ENCODE data around the gene ZNF783.

The ZNF783 gene

DNA sequence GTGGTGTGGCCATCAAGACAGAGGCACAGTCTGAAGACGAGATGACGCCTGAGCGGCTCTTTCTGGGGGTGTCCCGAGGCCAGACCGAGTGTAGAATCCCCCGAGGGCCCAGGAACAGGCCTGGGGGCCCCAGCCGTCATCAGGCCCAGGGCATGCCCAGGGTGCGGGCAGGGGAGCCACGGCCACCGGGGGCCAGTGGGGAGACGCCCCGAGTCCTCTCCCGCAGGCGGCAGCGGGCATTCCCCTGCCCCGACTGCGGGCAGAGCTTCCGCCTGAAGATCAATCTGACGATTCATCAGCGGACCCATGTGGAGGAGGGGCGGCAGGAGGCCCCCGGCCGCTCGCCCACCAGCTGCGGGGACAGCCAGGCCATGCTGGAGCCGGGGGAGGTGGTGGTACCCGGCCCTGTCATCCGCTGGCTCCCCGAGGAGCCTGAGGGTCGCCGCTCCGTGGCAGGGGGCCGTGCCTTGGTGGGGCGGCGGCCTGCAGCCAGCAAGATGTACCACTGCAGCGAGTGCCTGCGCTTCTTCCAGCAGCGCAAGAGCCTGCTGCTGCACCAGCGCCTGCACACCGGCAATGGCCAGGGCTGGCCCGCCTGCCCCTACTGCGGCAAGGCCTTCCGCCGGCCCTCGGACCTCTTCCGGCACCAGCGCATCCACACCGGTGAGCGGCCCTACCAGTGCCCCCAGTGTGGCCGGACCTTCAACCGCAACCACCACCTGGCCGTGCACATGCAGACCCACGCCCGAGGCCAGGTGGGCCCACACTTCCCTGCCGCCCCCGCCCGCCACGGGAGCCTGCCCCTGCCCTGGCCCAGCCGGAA lies 19.7 kb downstream of the ZNF783 start:
- H3K27me3 ChIP-seq (replicated peaks; ENCODE audit: control insufficient read depth, insufficient read depth, low read length): no peaks in the 10 kb centered on the region
- TF ChIP-seq, protein P1, sequence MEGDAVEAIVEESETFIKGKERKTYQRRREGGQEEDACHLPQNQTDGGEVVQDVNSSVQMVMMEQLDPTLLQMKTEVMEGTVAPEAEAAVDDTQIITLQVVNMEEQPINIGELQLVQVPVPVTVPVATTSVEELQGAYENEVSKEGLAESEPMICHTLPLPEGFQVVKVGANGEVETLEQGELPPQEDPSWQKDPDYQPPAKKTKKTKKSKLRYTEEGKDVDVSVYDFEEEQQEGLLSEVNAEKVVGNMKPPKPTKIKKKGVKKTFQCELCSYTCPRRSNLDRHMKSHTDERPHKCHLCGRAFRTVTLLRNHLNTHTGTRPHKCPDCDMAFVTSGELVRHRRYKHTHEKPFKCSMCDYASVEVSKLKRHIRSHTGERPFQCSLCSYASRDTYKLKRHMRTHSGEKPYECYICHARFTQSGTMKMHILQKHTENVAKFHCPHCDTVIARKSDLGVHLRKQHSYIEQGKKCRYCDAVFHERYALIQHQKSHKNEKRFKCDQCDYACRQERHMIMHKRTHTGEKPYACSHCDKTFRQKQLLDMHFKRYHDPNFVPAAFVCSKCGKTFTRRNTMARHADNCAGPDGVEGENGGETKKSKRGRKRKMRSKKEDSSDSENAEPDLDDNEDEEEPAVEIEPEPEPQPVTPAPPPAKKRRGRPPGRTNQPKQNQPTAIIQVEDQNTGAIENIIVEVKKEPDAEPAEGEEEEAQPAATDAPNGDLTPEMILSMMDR (IDR thresholded peaks at IDR 0.05; ENCODE audit: insufficient read depth, low read length, poor library complexity, severe bottlenecking): no peak
- peaks cover 10% of the 10 kb centered on the region for H3K36me3 ChIP-seq (ENCODE audit: control insufficient read depth, insufficient read depth, low read length)
- DNase-seq (ENCODE audit: extremely low read depth, insufficient read length): no peak
- no peak overlapping the region for H3K4me3 ChIP-seq (replicated peaks; ENCODE audit: low read depth, low read length)

DNA sequence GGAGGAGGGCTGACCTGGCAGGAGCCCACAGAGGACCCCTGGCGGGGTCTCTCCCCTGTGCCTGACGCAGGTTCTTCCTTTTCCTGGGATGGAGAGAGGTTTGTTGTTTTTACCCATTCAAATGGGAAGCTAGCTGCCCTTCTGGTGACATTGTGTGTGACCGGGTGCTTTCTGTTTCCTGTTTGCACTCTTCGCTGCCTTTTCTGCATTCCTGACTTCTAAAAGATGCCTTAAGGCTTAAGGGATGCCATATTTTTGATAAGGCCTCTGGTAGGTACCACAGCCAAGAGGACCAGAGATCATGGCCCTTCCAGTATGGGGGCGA lies 20.3 kb downstream of the ZNF783 start:
- H3K4me3 ChIP-seq (replicated peaks; ENCODE audit: low read depth, low read length): no peak overlapping the region
- peaks cover 10% of the 10 kb centered on the region for H3K36me3 ChIP-seq (ENCODE audit: control insufficient read depth, insufficient read depth, low read length)
- no peak for DNase-seq (ENCODE audit: extremely low read depth, insufficient read length)
- no peaks in the 10 kb centered on the region for H3K27me3 ChIP-seq (replicated peaks; ENCODE audit: control insufficient read depth, insufficient read depth, low read length)
- TF ChIP-seq, protein P1 (IDR thresholded peaks at IDR 0.05; ENCODE audit: insufficient read depth, low read length, poor library complexity, severe bottlenecking): no peak

DNA sequence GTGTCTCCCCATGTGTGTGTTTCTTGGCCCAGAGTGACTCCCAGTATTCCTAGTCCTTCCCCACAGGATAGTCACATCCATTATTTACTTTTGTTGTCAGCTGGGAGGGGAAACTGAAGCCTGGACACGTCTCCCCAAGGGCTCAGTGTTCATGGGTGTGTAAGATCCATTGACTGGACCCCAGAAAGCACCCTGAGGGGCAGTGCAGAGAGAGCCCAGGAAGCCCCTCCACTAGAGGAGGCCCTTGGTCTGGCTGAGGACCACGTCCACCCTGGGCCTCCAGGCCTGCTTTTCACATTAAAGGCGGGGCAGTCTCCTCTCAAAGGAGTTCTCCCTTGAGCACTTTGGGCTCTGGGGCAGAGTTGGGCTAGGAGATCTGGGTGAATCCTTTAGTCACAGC lies 21.3 kb downstream of the ZNF783 start:
- DNase-seq (ENCODE audit: extremely low read depth, insufficient read length): no peak
- Histone ChIP-seq H3K36me3 (ENCODE audit: control insufficient read depth, insufficient read depth, low read length) (peaks cover 6% of the 10 kb centered on the region), H3K27me3 (replicated peaks; ENCODE audit: control insufficient read depth, insufficient read depth, low read length) (no peaks in the 10 kb centered on the region), H3K4me3 (replicated peaks; ENCODE audit: low read depth, low read length) (no peak overlapping the region)
- TF ChIP-seq, protein P1 (IDR thresholded peaks at IDR 0.05; ENCODE audit: insufficient read depth, low read length, poor library complexity, severe bottlenecking): no peak

DNA sequence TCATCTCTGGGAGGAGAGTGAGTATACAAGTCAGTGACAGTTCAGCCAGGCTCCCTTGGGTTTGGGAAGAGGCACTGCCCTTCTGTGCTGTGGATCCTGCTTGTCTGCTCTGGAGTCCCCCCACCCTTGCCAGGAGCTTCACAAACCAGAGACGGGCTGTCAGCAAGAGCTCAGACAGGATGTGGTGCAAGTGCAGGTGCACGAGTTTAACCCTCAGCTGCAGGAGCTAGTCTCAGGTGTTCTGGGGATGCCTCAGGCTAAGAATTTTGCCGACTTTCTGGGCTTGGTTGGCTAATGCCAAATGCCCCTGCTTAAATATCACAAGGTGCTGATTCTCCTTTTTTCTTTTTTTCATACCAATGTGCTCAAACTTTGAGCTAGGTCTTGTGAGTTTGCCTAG lies 22.3 kb downstream of the ZNF783 start:
- H3K36me3 ChIP-seq (ENCODE audit: control insufficient read depth, insufficient read depth, low read length): peaks cover 1% of the 10 kb centered on the region
- no peak for DNase-seq (ENCODE audit: extremely low read depth, insufficient read length)
- no peaks in the 10 kb centered on the region for H3K27me3 ChIP-seq (replicated peaks; ENCODE audit: control insufficient read depth, insufficient read depth, low read length)
- no peak overlapping the region for H3K4me3 ChIP-seq (replicated peaks; ENCODE audit: low read depth, low read length)
- TF ChIP-seq, protein P1 (IDR thresholded peaks at IDR 0.05; ENCODE audit: insufficient read depth, low read length, poor library complexity, severe bottlenecking): no peak

DNA sequence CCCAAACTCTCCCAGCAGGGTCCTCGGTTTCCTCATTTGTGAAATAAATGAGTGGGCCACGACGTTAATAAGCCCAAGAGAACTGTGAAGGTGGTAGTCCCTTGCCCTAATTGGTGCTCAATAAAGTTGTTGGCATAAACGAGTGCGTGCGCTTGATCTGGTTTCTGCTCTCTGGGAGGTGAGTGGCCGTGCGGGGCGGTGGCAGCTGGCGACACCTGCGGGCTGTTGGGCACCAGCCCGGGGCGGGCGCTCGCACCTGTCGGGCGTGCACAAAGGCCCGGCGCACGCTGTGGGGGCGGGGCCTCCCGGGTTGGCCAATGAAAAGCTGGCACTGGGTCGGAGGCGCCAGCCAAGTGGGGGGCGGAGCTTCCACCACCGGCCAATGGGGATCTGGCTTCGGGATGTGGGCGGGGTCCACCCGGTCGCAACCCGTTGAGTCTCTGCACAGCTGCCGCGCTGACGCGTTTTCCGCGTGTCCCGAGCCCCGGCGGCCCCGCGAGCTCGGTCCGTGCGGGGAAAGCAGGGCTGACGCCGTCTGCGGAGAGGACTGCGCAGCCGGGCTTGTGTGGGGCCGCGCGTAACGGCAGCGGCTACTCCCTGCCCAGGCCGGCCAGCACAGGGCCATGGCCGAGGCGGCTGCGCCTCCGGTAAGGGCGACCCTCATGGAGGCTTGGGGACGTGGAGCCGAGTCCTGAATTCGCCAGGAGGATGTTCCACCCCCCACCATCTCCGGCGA lies 23.0 kb downstream of the ZNF783 start:
- peak; percentile 95 for DNase-seq (ENCODE audit: extremely low read depth, insufficient read length)
- TF ChIP-seq, protein P1 (IDR thresholded peaks at IDR 0.05; ENCODE audit: insufficient read depth, low read length, poor library complexity, severe bottlenecking): peak; percentile 26
- H3K4me3 ChIP-seq (replicated peaks; ENCODE audit: low read depth, low read length): peak overlapping the region; percentile 62

More for the DNA sequence above, 23.0 kb downstream of the ZNF783 start:
- no peaks in the 10 kb centered on the region for H3K27me3 ChIP-seq (replicated peaks; ENCODE audit: control insufficient read depth, insufficient read depth, low read length)
- peaks cover 4% of the 10 kb centered on the region for H3K36me3 ChIP-seq (ENCODE audit: control insufficient read depth, insufficient read depth, low read length)
